Choroid plexus epithelial cell (primary cell): ENCODE data around the gene CHRNA7.

ENCODE experiments used
- DNase-seq: peaks from one replicate; pipeline ENCODE4 v3.0.0-alpha.2; 2010; ENCODE audit warnings: low read depth
- H3K4me3 ChIP-seq: 2 replicates; pipeline ENCODE4 v1.5.1; 2011; ENCODE audit warnings: low read depth, mild to moderate bottlenecking, control low read depth, low read length, moderate library complexity
- CTCF ChIP-seq: conservative IDR thresholded peaks from 2 replicates; pipeline ENCODE4 v1.5.1; 2011; ENCODE audit warnings: low read depth, mild to moderate bottlenecking, control low read depth, inconsistent platforms, low read length, moderate library complexity

CHRNA7 gene

GRCh38 chr15:32029862-32030781 is at the start of gene CHRNA7:
TSS of gene CHRNA7 (plus strand) at chr15:32030515. CDS start at chr15:32030595, 80 bp downstream.
- TF ChIP-seq CTCF = no peak
- H3K4me3 ChIP-seq = peak within 1 kb of the TSS; percentile 38
- peak; percentile 4 for DNase-seq

- no peak for DNase-seq
- no peak for TF ChIP-seq CTCF
- H3K4me3 ChIP-seq = no peak overlapping the region
Measured at GRCh38 chr15:31985607-31986006, 44.7 kb upstream of the CHRNA7 start.

GRCh38 chr15:31993062-31993461 is 37.3 kb upstream of the CHRNA7 start:
- DNase-seq = no peak
- H3K4me3 ChIP-seq = no peak overlapping the region
- TF ChIP-seq CTCF = no peak

- TF ChIP-seq CTCF = no peak
- no peak overlapping the region for H3K4me3 ChIP-seq
- no peak for DNase-seq
Measured at GRCh38 chr15:31997711-31998110, 32.6 kb upstream of the CHRNA7 start.

- no peak overlapping the region for H3K4me3 ChIP-seq
- TF ChIP-seq CTCF = no peak
- DNase-seq = no peak
Measured at GRCh38 chr15:32003558-32003957, 26.8 kb upstream of the CHRNA7 start.

- TF ChIP-seq CTCF = no peak
- no peak for DNase-seq
- no peak overlapping the region for H3K4me3 ChIP-seq
Measured at GRCh38 chr15:32004249-32004648, 26.1 kb upstream of the CHRNA7 start.
